Non-pigmented ciliary epithelial cell (primary cell): ENCODE results near the gene FOXK1.

ENCODE experiments used
- DNase-seq: peaks from one replicate; pipeline ENCODE4 v3.0.0-alpha.2; 2010; ENCODE audit warnings: low read depth

The FOXK1 gene

GRCh38 chr7:4819560-4820404, 137.7 kb downstream of the FOXK1 start:
- DNase-seq: no peak

- DNase-seq: no peak
Observed at GRCh38 chr7:4820405-4820966, 138.4 kb downstream of the FOXK1 start.
